Fibroblast of lung (primary cell): ENCODE results near the gene CRELD1. TPM values are rescaled to one million over a fixed set of nuclear protein-coding genes. Genes with fewer than 3 reads are reported as not detected.
"Not testable (repeated sequence)": the region's sequence is repeated elsewhere in the genome, so short reads cannot be mapped to it uniquely, and the experiment has no call there.

ENCODE experiments used
- DNase-seq, 2 donors: peaks; one replicate each; pipeline versions ENCODE4 v3.0.0 to v3.0.0-alpha.2; 2010; ENCODE audit warnings: low read depth in 2 of 2
- H2AFZ ChIP-seq: 2 replicates; pipeline ENCODE4 v1.5.1; 2012; ENCODE audit warnings: low read length, control low read depth, inconsistent platforms
- H3K27ac ChIP-seq: 2 replicates; pipeline ENCODE4 v1.5.1; 2011; ENCODE audit warnings: low read length, control low read depth; ENCODE audit not compliant: insufficient read depth
- H3K27me3 ChIP-seq: 2 replicates; pipeline ENCODE4 v1.5.1; 2011; ENCODE audit warnings: mild to moderate bottlenecking, low read length; ENCODE audit not compliant: control insufficient read depth, insufficient read depth
- H3K36me3 ChIP-seq: 2 replicates; pipeline ENCODE4 v1.5.1; 2011; ENCODE audit warnings: low read length; ENCODE audit not compliant: control insufficient read depth, insufficient read depth
- H3K4me1 ChIP-seq: 2 replicates; pipeline ENCODE4 v1.5.1; 2011; ENCODE audit warnings: low read length; ENCODE audit not compliant: control insufficient read depth, insufficient read depth; ENCODE audit errors: extremely low read depth
- H3K4me2 ChIP-seq: 2 replicates; pipeline ENCODE4 v1.5.1; 2011; ENCODE audit warnings: low read length, control low read depth; ENCODE audit not compliant: insufficient read depth; ENCODE audit errors: extremely low read depth
- H3K4me3 ChIP-seq, 4 experiments: fragments of 200-600 bp in 1 of 4; sonication (generic) in 1 of 4; replicated peaks in 1 of 4; 2 replicates each; pipeline ENCODE4 v1.5.1; 2011 to 2016; ENCODE audit warnings: low read length in 4 of 4, low read depth in 3 of 4, mild to moderate bottlenecking in 3 of 4, control low read depth in 2 of 4, inconsistent platforms in 1 of 4, mixed read lengths in 1 of 4; ENCODE audit not compliant: insufficient read depth in 1 of 4; ENCODE audit errors: control extremely low read depth in 1 of 4
- H3K79me2 ChIP-seq: 2 replicates; pipeline ENCODE4 v1.5.1; 2012; ENCODE audit warnings: mild to moderate bottlenecking, low read length, inconsistent platforms; ENCODE audit not compliant: control insufficient read depth, insufficient read depth
- H3K9ac ChIP-seq: 2 replicates; pipeline ENCODE4 v1.5.1; 2011; ENCODE audit warnings: mild to moderate bottlenecking, low read length, control low read depth; ENCODE audit not compliant: insufficient read depth
- H3K9me3 ChIP-seq: 2 replicates; pipeline ENCODE4 v1.5.1; 2012; ENCODE audit warnings: low read depth, low read length; ENCODE audit not compliant: control insufficient read depth, insufficient read depth
- H4K20me1 ChIP-seq: 2 replicates; pipeline ENCODE4 v1.5.1; 2011; ENCODE audit warnings: low read length; ENCODE audit not compliant: control insufficient read depth, insufficient read depth; ENCODE audit errors: extremely low read depth
- EZH2 ChIP-seq: IDR thresholded peaks from 2 replicates; pipeline ENCODE4 v1.5.1; 2012; ENCODE audit warnings: low read length, control low read depth, mild to moderate bottlenecking; ENCODE audit errors: missing control alignments
- polyA plus RNA-seq, 2 donors: library from polyadenylated mRNA; depleted of rRNA in 1 of 2; stranded (reverse) in 1 of 2; unstranded in 1 of 2; fragments of >200 nt; gene quantifications; 2 replicates each; pipeline ENCODE4 v1.2.1, GENCODE V29; 2011 to 2012; ENCODE audit warnings: missing spikeins in 1 of 2
- total RNA-seq: library from RNA; depleted of rRNA; stranded (reverse); fragments of >200 nt; gene quantifications from 2 replicates; pipeline ENCODE4 v1.2.1, GENCODE V29; 2014
- TF ChIP-seq, protein P1 (sequence below), 2 donors: IDR thresholded peaks in 1 of 2; conservative IDR thresholded peaks in 1 of 2; 1 replicate in 1 of 2; 2 replicates in 1 of 2; pipeline ENCODE4 v1.5.1; 2011 to 2012; ENCODE audit warnings: low read length in 2 of 2, control low read depth in 1 of 2, inconsistent platforms in 1 of 2, low read depth in 1 of 2, mild to moderate bottlenecking in 1 of 2

The CRELD1 gene
- total and polyA plus RNA-seq, 2 donors (not counting 1 experiment from before 2014, with no cell fraction given): 23.8 to 50.2 TPM

DNA sequence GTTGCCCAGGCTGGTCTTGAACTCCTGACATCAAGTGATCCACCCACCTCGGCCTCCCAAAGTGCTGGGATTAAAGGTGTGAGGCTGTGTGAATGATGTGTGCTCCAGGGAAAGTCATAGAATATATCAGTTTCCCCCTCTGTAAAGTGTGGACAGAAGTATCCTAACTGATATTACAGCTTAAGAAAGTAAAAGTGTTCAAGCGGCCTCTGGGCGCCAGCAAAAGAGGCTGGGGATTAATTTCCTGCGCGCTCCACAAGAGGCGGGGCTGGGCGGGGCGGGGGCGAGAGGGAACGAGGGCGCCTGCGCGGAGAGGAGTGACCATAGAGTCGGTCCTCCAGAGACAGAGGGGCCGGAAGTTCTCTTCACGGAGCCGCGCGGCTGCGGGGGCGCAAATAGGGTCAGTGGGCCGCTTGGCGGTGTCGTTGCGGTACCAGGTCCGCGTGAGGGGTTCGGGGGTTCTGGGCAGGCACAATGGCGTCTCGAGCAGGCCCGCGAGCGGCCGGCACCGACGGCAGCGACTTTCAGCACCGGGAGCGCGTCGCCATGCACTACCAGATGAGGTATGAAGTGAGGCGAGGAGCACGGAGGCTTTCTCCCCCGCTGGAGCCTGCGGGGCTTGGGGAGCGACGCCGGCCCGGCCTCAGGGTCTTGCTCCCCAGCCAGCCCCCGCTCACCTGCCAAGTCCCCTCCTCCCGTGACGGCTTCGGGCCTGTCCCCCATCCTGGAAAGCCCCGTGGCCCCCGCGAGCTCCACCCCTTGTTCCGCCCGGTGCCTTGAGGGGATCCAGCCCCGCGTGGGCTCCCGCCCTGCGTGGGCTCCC, 43.2 kb upstream of the CRELD1 start, which contains the start of gene JAGN1:
Gene JAGN1 (plus strand): TSS at position 362 of the 823 bp plus-strand sequence. CDS start 113 bp downstream, at position 475.
- peaks cover 2% of the 10 kb centered on the region for H3K36me3 ChIP-seq
- H3K79me2 ChIP-seq: peaks cover 25% of the 10 kb centered on the region
- peak within 1 kb of the TSS; percentile 93 for H3K27ac ChIP-seq
- TF ChIP-seq, protein P1, sequence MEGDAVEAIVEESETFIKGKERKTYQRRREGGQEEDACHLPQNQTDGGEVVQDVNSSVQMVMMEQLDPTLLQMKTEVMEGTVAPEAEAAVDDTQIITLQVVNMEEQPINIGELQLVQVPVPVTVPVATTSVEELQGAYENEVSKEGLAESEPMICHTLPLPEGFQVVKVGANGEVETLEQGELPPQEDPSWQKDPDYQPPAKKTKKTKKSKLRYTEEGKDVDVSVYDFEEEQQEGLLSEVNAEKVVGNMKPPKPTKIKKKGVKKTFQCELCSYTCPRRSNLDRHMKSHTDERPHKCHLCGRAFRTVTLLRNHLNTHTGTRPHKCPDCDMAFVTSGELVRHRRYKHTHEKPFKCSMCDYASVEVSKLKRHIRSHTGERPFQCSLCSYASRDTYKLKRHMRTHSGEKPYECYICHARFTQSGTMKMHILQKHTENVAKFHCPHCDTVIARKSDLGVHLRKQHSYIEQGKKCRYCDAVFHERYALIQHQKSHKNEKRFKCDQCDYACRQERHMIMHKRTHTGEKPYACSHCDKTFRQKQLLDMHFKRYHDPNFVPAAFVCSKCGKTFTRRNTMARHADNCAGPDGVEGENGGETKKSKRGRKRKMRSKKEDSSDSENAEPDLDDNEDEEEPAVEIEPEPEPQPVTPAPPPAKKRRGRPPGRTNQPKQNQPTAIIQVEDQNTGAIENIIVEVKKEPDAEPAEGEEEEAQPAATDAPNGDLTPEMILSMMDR (conservative IDR thresholded peaks at IDR 0.05 in 1 of 2, IDR thresholded peaks at IDR 0.05 in 1 of 2; ENCODE audit: low read depth in 1 of 2, low read length in 2 of 2): no peak
- no peak for TF ChIP-seq EZH2
- peak within 1 kb of the TSS; percentile 94 to 96 (median 96) for H3K4me3 ChIP-seq
- peaks cover 3% of the 10 kb centered on the region for H3K4me1 ChIP-seq
- peak; percentile 84 to 90 for DNase-seq
- peak within 1 kb of the TSS; percentile 97 for H3K9ac ChIP-seq
- peak within 1 kb of the TSS; percentile 89 for H2AFZ ChIP-seq
- peak within 1 kb of the TSS; percentile 73 for H3K4me2 ChIP-seq
- no peaks in the 10 kb centered on the region for H3K27me3 ChIP-seq
- no peaks in the 10 kb centered on the region for H3K9me3 ChIP-seq
- no peaks in the 10 kb centered on the region for H4K20me1 ChIP-seq

DNA sequence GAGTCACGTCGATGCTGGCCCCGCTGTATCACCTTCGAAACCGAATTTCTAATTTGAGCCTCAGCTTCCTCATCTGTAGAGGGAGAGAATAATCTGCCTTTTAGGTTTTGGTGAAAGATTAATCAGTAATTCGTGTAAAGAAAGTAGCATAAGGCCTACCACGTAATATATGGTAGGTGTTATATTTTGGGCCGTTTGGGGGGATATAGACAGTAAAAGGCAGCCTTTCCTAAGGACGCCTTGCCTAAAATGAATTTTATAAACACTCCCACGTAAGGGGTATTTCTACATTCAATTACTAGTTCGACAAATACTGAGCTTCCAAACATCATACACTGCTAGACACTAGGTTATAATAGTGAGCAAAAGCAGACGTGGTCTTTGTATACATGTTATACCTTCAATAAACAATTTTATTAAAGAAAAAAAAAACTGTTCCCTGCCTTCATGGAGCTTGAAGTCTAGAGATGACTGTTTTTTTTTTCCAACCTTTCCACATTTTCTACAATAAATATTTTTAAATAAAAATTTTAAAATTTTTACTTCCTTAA, 42.5 kb upstream of the CRELD1 start:
- H3K36me3 ChIP-seq: peaks cover 2% of the 10 kb centered on the region
- no peaks in the 10 kb centered on the region for H3K27me3 ChIP-seq
- no peaks in the 10 kb centered on the region for H3K9me3 ChIP-seq
- H4K20me1 ChIP-seq: no peaks in the 10 kb centered on the region
- peak overlapping the region; percentile 94 to 96 (median 96) for H3K4me3 ChIP-seq
- peaks cover 25% of the 10 kb centered on the region for H3K79me2 ChIP-seq
- H3K4me1 ChIP-seq: peaks cover 3% of the 10 kb centered on the region
- H3K4me2 ChIP-seq: peak overlapping the region; percentile 73
- TF ChIP-seq, protein P1 (conservative IDR thresholded peaks at IDR 0.05 in 1 of 2, IDR thresholded peaks at IDR 0.05 in 1 of 2; ENCODE audit: low read depth in 1 of 2, low read length in 2 of 2): no peak
- H3K27ac ChIP-seq: peak overlapping the region; percentile 93
- no peak overlapping the region for H2AFZ ChIP-seq
- H3K9ac ChIP-seq: peak overlapping the region; percentile 97
- no peak for DNase-seq

DNA sequence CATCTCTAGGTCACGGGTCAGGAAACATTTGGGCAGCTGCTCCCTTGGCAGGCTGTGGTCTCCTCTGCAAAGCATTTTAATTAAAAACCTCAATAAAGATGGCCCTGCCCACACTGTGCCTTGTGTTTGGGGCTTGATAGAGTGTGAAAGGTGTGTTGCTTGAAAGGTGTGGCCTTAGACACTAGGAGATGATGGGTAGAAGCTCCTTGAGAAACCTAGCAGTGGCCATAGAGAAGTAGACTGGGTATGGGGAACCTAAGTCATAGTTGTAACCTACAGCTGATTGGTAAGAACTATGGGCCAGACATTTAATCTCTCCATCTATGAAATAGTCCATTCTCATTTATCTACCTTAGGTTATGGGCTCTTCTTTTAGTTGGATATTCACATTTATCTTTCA, 39.9 kb upstream of the CRELD1 start:
- no peaks in the 10 kb centered on the region for H3K27me3 ChIP-seq
- H3K27ac ChIP-seq: no peak overlapping the region
- H2AFZ ChIP-seq: no peak overlapping the region
- H3K9me3 ChIP-seq: no peaks in the 10 kb centered on the region
- peaks cover 2% of the 10 kb centered on the region for H3K36me3 ChIP-seq
- DNase-seq: no peak
- peaks cover 25% of the 10 kb centered on the region for H3K79me2 ChIP-seq
- H4K20me1 ChIP-seq: no peaks in the 10 kb centered on the region
- TF ChIP-seq EZH2: no peak
- TF ChIP-seq, protein P1 (conservative IDR thresholded peaks at IDR 0.05 in 1 of 2, IDR thresholded peaks at IDR 0.05 in 1 of 2; ENCODE audit: low read depth in 1 of 2, low read length in 2 of 2): no peak
- peaks cover 3% of the 10 kb centered on the region for H3K4me1 ChIP-seq
- peak overlapping the region; percentile 9 for H3K4me2 ChIP-seq
- no peak overlapping the region for H3K9ac ChIP-seq
- H3K4me3 ChIP-seq: no peak overlapping the region

DNA sequence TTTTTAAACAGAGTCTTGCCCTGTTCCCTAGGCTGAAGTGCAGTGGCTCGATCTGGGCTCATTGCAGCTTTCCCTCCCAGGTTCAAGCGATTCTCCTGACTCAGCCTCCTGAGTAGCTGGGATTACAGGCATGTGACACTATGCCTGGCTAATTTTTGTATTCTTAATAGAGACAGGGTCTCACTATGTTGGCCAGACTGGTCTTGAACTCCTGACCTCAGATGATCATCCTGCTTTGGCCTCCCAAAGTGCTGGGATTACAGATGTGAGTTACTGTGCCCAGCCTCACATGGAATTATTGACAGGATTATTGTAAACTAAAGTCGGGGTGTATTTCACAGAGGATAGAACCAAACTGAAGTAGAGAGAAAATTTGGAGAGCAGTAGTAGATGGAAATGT, 37.9 kb upstream of the CRELD1 start:
- not testable (repeated sequence) for H4K20me1 ChIP-seq, H3K4me2 ChIP-seq, H3K9ac ChIP-seq, H2AFZ ChIP-seq, DNase-seq, H3K36me3 ChIP-seq, H3K27ac ChIP-seq, H3K4me3 ChIP-seq, H3K9me3 ChIP-seq, H3K27me3 ChIP-seq, H3K4me1 ChIP-seq
- peaks cover 22% of the 10 kb centered on the region for H3K79me2 ChIP-seq
